GM21360 (cell line): ENCODE data around the gene CLEC2A.
"Not testable (repeated sequence)": the region's sequence is repeated elsewhere in the genome, so short reads cannot be mapped to it uniquely, and the experiment has no call there.

ENCODE experiments used
- ATAC-seq: cut with Tn5 transposase; IDR thresholded peaks from one replicate; pipeline ENCODE4 v1.9.1; 2021; ENCODE audit warnings: mild to moderate bottlenecking, moderate library complexity; ENCODE audit not compliant: unreplicated experiment

The CLEC2A gene

GRCh38 chr12:9883175-9883574 lies 49.0 kb downstream of the CLEC2A start:
- ATAC-seq = no peak

- no peak for ATAC-seq
Measured at GRCh38 chr12:9881988-9882387, 50.2 kb downstream of the CLEC2A start.

GRCh38 chr12:9881246-9881645 lies 50.9 kb downstream of the CLEC2A start, which contains the start of gene KLRF2:
Gene KLRF2 (plus strand): TSS chr12:9881489. CDS start chr12:9881596, 107 bp downstream.
- ATAC-seq = no peak

GRCh38 chr12:9880532-9881078 lies 51.6 kb downstream of the CLEC2A start:
- ATAC-seq = no peak

- not testable (repeated sequence) for ATAC-seq
Measured at GRCh38 chr12:9876120-9876519, 56.0 kb downstream of the CLEC2A start.

GRCh38 chr12:9872742-9873141 lies 59.4 kb downstream of the CLEC2A start:
- no peak for ATAC-seq

GRCh38 chr12:9872162-9872561 lies 60.0 kb downstream of the CLEC2A start:
- ATAC-seq = no peak

- no peak for ATAC-seq
Measured at GRCh38 chr12:9870286-9870866, 61.8 kb downstream of the CLEC2A start.

GRCh38 chr12:9869307-9870161 lies 62.6 kb downstream of the CLEC2A start, which contains the start of gene CLEC2B:
Gene CLEC2B (minus strand): TSS chr12:9869354.
- no peak for ATAC-seq

GRCh38 chr12:9868951-9869306 lies 63.2 kb downstream of the CLEC2A start:
- ATAC-seq = no peak

GRCh38 chr12:9868311-9868801 lies 63.8 kb downstream of the CLEC2A start:
- ATAC-seq = no peak

- ATAC-seq = no peak
Measured at GRCh38 chr12:9867531-9867930, 64.6 kb downstream of the CLEC2A start.

- no peak for ATAC-seq
Measured at GRCh38 chr12:9866860-9867269, 65.3 kb downstream of the CLEC2A start.

GRCh38 chr12:9864913-9865675 lies 67.1 kb downstream of the CLEC2A start:
- ATAC-seq = no peak
